ENCODE results near the gene PACS1.
"Not testable (repeated sequence)": the region's sequence is repeated elsewhere in the genome, so short reads cannot be mapped to it uniquely, and the experiment has no call there.

Gene PACS1

GRCh38 chr11:66238786-66239413 lies 168.8 kb downstream of the PACS1 start:
- no peak for DNase-seq (ENCODE audit: low spot score)
- no peaks in the 10 kb centered on the region for H3K9me3 Mint-ChIP-seq
- H3K4me1 Mint-ChIP-seq (ENCODE audit: low read depth): no peaks in the 10 kb centered on the region
- no peak overlapping the region for H3K4me3 Mint-ChIP-seq
- no peak overlapping the region for H3K27ac Mint-ChIP-seq
- peaks cover 22% of the 10 kb centered on the region for H3K36me3 Mint-ChIP-seq (ENCODE audit: low read depth)
- H3K27me3 Mint-ChIP-seq (ENCODE audit: low read depth): no peaks in the 10 kb centered on the region

GRCh38 chr11:66239511-66239910 lies 169.4 kb downstream of the PACS1 start:
- Mint-ChIP-seq H3K36me3 (ENCODE audit: low read depth) (peaks cover 21% of the 10 kb centered on the region), H3K27ac (no peak overlapping the region), H3K4me1 (ENCODE audit: low read depth) (no peaks in the 10 kb centered on the region), H3K4me3 (no peak overlapping the region), H3K27me3 (ENCODE audit: low read depth) (no peaks in the 10 kb centered on the region), H3K9me3 (no peaks in the 10 kb centered on the region)
- no peak for DNase-seq (ENCODE audit: low spot score)

- Mint-ChIP-seq H3K27me3 (ENCODE audit: low read depth) (no peaks in the 10 kb centered on the region), H3K36me3 (ENCODE audit: low read depth) (peaks cover 21% of the 10 kb centered on the region), H3K4me3 (no peak overlapping the region), H3K27ac (no peak overlapping the region), H3K4me1 (ENCODE audit: low read depth) (no peaks in the 10 kb centered on the region), H3K9me3 (no peaks in the 10 kb centered on the region)
- no peak for DNase-seq (ENCODE audit: low spot score)
These were observed 170.1 kb downstream of the PACS1 start for GRCh38 chr11:66239998-66240780.

DNA sequence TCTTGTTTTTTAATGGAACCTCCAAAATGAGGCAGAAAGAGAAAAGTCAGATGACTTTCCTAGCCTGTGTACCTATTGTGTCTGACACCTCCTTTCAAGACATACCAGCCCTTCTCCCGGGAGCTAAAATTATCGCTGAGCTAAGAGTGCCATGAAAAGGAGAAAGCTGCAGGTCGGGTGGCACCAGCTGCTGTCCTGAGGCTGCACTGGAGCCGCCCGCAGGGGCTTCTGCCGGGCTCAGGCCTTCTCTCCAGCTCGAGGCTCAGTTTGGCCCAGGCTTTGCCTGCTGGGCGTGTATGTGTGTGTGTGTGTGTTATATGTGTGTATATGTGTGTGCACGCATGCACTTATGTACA lies 170.7 kb downstream of the PACS1 start:
- Mint-ChIP-seq H3K27ac (no peak overlapping the region), H3K4me3 (no peak overlapping the region), H3K4me1 (ENCODE audit: low read depth) (no peaks in the 10 kb centered on the region), H3K9me3 (no peaks in the 10 kb centered on the region), H3K27me3 (ENCODE audit: low read depth) (no peaks in the 10 kb centered on the region), H3K36me3 (ENCODE audit: low read depth) (peaks cover 19% of the 10 kb centered on the region)
- DNase-seq (ENCODE audit: low spot score): no peak

GRCh38 chr11:66242095-66242765 lies 172.2 kb downstream of the PACS1 start:
- Mint-ChIP-seq H3K9me3 (no peaks in the 10 kb centered on the region), H3K4me1 (ENCODE audit: low read depth) (no peaks in the 10 kb centered on the region), H3K27me3 (ENCODE audit: low read depth) (no peaks in the 10 kb centered on the region), H3K36me3 (ENCODE audit: low read depth) (peaks cover 26% of the 10 kb centered on the region), H3K4me3 (no peak overlapping the region), H3K27ac (no peak overlapping the region)
- DNase-seq (ENCODE audit: low spot score): no peak

DNA sequence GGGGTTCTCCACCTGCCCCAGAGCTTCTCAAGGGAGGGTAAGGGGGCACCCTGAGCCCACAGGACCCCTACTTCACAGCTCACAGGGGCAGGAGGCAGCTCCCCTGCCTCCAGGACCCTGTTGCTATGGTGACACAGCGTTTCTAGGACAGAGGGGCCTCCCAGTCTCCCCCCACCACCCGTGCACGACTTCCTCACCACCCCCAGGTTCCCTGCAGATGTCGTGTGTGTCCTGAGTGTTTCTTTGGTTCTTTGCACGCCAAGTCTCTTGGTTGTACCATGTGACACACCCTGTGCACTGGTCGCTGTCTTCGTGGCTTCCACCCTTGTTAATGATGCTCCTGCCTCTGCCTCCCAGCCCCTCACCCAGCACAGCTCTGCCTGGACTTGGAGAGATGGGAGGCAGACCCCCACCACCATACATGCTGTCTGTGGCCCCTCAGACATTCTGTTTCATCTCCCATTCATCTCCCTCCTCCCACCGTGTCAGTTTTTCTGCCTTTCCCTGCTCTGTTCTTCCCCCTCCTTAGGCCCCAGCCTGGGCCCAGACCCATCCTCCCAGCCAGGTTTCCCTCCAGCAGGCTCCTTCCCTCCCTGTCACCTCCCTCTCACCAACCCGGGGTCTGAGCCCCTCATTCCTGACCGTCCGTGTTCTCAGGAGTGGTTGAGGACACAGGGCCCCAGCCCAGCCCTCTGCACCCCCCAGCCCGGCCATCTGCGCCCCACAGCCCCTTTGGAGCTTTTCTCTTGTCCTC lies 173.9 kb downstream of the PACS1 start:
- Mint-ChIP-seq H3K27me3 (ENCODE audit: low read depth) (no peaks in the 10 kb centered on the region), H3K9me3 (no peaks in the 10 kb centered on the region), H3K4me1 (ENCODE audit: low read depth) (no peaks in the 10 kb centered on the region), H3K27ac (peak overlapping the region; percentile 63), H3K4me3 (no peak overlapping the region), H3K36me3 (ENCODE audit: low read depth) (peaks cover 23% of the 10 kb centered on the region)
- no peak for DNase-seq (ENCODE audit: low spot score)

GRCh38 chr11:66247295-66247694 lies 177.2 kb downstream of the PACS1 start:
- H3K4me3 Mint-ChIP-seq: no peak overlapping the region

GRCh38 chr11:66247801-66248200 lies 177.7 kb downstream of the PACS1 start:
- Mint-ChIP-seq H3K27me3 (ENCODE audit: low read depth) (no peaks in the 10 kb centered on the region), H3K4me3 (no peak overlapping the region), H3K9me3 (no peaks in the 10 kb centered on the region), H3K27ac (no peak overlapping the region), H3K36me3 (ENCODE audit: low read depth) (peaks cover 29% of the 10 kb centered on the region), H3K4me1 (ENCODE audit: low read depth) (peaks cover 3% of the 10 kb centered on the region)
- no peak for DNase-seq (ENCODE audit: low spot score)

More at GRCh38 chr11:66247295-66247694, 177.2 kb downstream of the PACS1 start:
- no peak overlapping the region for H3K27ac Mint-ChIP-seq
- no peaks in the 10 kb centered on the region for H3K27me3 Mint-ChIP-seq (ENCODE audit: low read depth)
- H3K36me3 Mint-ChIP-seq (ENCODE audit: low read depth): peaks cover 29% of the 10 kb centered on the region
- no peak for DNase-seq (ENCODE audit: low spot score)
- H3K9me3 Mint-ChIP-seq: no peaks in the 10 kb centered on the region
- peaks cover 3% of the 10 kb centered on the region for H3K4me1 Mint-ChIP-seq (ENCODE audit: low read depth)

- no peak for DNase-seq (ENCODE audit: low spot score)
- peaks cover 24% of the 10 kb centered on the region for H3K36me3 Mint-ChIP-seq (ENCODE audit: low read depth)
- H3K4me3 Mint-ChIP-seq: no peak overlapping the region
- no peak overlapping the region for H3K27ac Mint-ChIP-seq
- no peaks in the 10 kb centered on the region for H3K9me3 Mint-ChIP-seq
- peaks cover 3% of the 10 kb centered on the region for H3K4me1 Mint-ChIP-seq (ENCODE audit: low read depth)
- no peaks in the 10 kb centered on the region for H3K27me3 Mint-ChIP-seq (ENCODE audit: low read depth)
These were observed 178.8 kb downstream of the PACS1 start for GRCh38 chr11:66248903-66249302.

DNA sequence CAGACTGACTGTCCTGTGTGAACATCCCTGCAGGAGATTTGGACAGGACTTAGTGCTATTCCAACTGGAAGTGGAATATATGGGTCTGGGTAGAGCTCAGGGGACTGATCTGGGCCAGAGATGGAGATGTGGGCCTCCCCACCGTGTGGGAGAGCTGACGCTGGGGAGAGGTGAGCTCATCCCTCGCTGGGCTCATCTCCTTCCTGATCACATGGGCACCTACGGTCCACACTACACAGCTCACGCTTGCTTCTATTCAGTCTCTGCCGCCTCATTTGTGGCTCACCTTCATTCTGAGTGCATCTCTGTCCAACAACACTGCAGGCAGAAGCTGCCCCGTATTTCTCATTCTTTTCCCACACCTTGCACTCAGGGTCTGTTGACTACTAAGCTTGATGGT lies 181.7 kb downstream of the PACS1 start:
- Mint-ChIP-seq H3K4me1 (ENCODE audit: low read depth) (peaks cover 12% of the 10 kb centered on the region), H3K27ac (no peak overlapping the region), H3K4me3 (no peak overlapping the region), H3K27me3 (ENCODE audit: low read depth) (no peaks in the 10 kb centered on the region), H3K36me3 (ENCODE audit: low read depth) (peaks cover 14% of the 10 kb centered on the region), H3K9me3 (no peaks in the 10 kb centered on the region)
- no peak for DNase-seq (ENCODE audit: low spot score)

DNA sequence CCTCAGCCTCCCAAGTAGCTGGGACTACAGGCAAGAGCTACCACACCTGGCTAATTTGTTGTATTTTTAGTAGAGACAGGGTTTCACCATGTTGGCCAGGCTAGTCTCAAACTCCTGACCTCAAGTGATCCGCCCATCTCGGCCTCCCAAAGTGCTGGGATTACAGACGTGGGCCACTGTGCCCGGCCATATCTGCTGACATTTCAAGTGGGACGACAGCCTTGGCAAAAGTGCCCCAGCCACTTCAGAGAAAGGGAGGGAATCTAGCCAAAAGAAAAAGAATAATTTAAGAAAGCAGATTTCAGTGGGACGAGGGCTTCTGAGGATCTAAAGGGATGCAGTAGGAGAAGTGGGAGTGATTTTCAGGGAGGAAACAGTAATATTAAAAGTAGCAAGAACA lies 183.0 kb downstream of the PACS1 start:
- H3K27ac Mint-ChIP-seq, H3K9me3 Mint-ChIP-seq: not testable (repeated sequence)

DNA sequence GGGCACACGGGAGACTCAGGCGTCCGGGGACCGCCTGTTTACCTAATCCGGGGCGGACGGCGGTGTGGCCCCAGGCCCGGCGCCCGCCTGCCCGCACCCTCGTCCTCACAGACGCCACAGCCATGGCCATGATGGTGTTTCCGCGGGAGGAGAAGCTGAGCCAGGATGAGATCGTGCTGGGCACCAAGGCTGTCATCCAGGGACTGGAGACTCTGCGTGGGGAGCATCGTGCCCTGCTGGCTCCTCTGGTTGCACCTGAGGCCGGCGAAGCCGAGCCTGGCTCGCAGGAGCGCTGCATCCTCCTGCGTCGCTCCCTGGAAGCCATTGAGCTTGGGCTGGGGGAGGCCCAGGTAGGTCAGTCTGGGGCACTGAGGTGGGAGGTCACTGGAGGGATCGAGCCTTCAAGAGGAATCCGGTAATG lies 188.4 kb downstream of the PACS1 start:
- no peaks in the 10 kb centered on the region for H3K27me3 Mint-ChIP-seq (ENCODE audit: low read depth)
- H3K4me3 Mint-ChIP-seq: peak overlapping the region; percentile 91
- H3K9me3 Mint-ChIP-seq: no peaks in the 10 kb centered on the region
- DNase-seq (ENCODE audit: low spot score): no peak
- H3K4me1 Mint-ChIP-seq (ENCODE audit: low read depth): peaks cover 20% of the 10 kb centered on the region
- H3K27ac Mint-ChIP-seq: peak overlapping the region; percentile 98
- peaks cover 25% of the 10 kb centered on the region for H3K36me3 Mint-ChIP-seq (ENCODE audit: low read depth)

More for the DNA sequence above, 183.0 kb downstream of the PACS1 start:
- H3K4me1 Mint-ChIP-seq (ENCODE audit: low read depth): peaks cover 14% of the 10 kb centered on the region
- not testable (repeated sequence) for DNase-seq (ENCODE audit: low spot score); H3K27me3 Mint-ChIP-seq (ENCODE audit: low read depth); H3K36me3 Mint-ChIP-seq (ENCODE audit: low read depth); H3K4me3 Mint-ChIP-seq

DNA sequence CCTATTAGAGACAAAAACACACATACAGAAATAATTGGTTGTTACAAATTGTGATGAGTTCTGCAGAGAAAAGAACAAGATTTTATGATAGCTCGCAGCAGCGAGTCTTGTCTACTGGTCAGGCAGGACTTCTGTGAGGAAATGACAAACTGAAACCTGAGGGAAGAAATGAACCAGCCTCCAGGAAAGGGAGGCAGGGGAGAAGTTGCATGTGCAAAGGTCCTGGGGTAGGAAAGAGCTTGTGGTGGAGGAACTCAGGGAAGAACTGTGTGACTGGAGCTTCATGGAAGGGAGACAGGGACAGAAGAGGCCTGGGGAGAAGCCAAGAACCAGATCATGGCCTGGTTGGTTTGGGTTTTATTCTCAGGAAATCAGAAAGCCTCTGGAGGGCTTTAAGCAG lies 189.2 kb downstream of the PACS1 start:
- Mint-ChIP-seq H3K27me3 (ENCODE audit: low read depth) (no peaks in the 10 kb centered on the region), H3K4me1 (ENCODE audit: low read depth) (peaks cover 20% of the 10 kb centered on the region), H3K4me3 (peak overlapping the region; percentile 91), H3K9me3 (no peaks in the 10 kb centered on the region), H3K36me3 (ENCODE audit: low read depth) (peaks cover 28% of the 10 kb centered on the region), H3K27ac (peak overlapping the region; percentile 39)
- DNase-seq (ENCODE audit: low spot score): no peak

- Mint-ChIP-seq H3K4me1 (ENCODE audit: low read depth) (peaks cover 20% of the 10 kb centered on the region), H3K9me3 (no peaks in the 10 kb centered on the region), H3K4me3 (no peak overlapping the region), H3K27ac (no peak overlapping the region), H3K36me3 (ENCODE audit: low read depth) (peaks cover 31% of the 10 kb centered on the region), H3K27me3 (ENCODE audit: low read depth) (no peaks in the 10 kb centered on the region)
- DNase-seq (ENCODE audit: low spot score): no peak
These were observed 189.9 kb downstream of the PACS1 start for GRCh38 chr11:66259956-66260355.
